Measurements from ENCODE around the gene TRAPPC2. TPM values are rescaled to one million over a fixed set of nuclear protein-coding genes. Genes with fewer than 3 reads are reported as not detected.

Gene TRAPPC2
- total RNA-seq, 1 experiment from 2014 or later, result 11.9 TPM

GRCh38 chrX:13752646-13753045 lies 18.2 kb upstream of the TRAPPC2 start (continued):
- TF ChIP-seq CTCF (IDR thresholded peaks at IDR 0.05 in 2 of 3, conservative IDR thresholded peaks at IDR 0.05 in 1 of 3; ENCODE audit: borderline replicate concordance in 1 of 3, insufficient read depth in 1 of 3, low read depth in 2 of 3, low read length in 2 of 3), result no peak
- TF ChIP-seq CBX3 (IDR thresholded peaks at IDR 0.05; ENCODE audit: low read depth), result no peak
- TF ChIP-seq ZFX (IDR thresholded peaks at IDR 0.05), result no peak
- TF ChIP-seq EZH2phosphoT487 (IDR thresholded peaks at IDR 0.05; ENCODE audit: borderline replicate concordance), result no peak

GRCh38 chrX:13752141-13752540 lies 17.7 kb upstream of the TRAPPC2 start:
- H3K79me2 ChIP-seq (ENCODE audit: insufficient read depth, low read length), result no peaks in the 10 kb centered on the region
- peaks cover 0 to 7% of the 10 kb centered on the region in 2 experiments; a peak in 2 of 4 replicates for H3K36me3 ChIP-seq (ENCODE audit: control insufficient read depth in 1 of 2, insufficient read depth in 2 of 2, low read length in 2 of 2)
- no TSS peak for BruUV-seq (replicated peaks)
- no peaks in the 10 kb centered on the region for H3K9me2 ChIP-seq (ENCODE audit: insufficient read depth)
- DNase-seq (ENCODE audit: low read depth, low spot score) (no peak), ATAC-seq (no peak)
- intact Hi-C loops (cut with micrococcal nuclease), result no loop called here
- no peak overlapping the region for H2AFZ ChIP-seq (ENCODE audit: low read depth, low read length, poor library complexity, severe bottlenecking)
- POLR2A ChIA-PET, result no interaction called here
- H4K20me1 ChIP-seq (ENCODE audit: insufficient read depth), result no peaks in the 10 kb centered on the region
- no peak overlapping the region for H3K4me3 ChIP-seq (replicated peaks in 1 of 2; ENCODE audit: low read depth in 1 of 2, low read length in 2 of 2)
- H3K4me1 ChIP-seq (ENCODE audit: control insufficient read depth in 1 of 2, insufficient read depth in 2 of 2, low read length in 2 of 2), result no peaks in the 10 kb centered on the region
- no peaks in the 10 kb centered on the region for H3K9me3 ChIP-seq (ENCODE audit: control insufficient read depth in 1 of 2, insufficient read depth in 1 of 2, low read depth in 1 of 2, low read length in 2 of 2)
- CTCF ChIA-PET, result no interaction called here
- no peak for TF ChIP-seq FOSL1 (IDR thresholded peaks at IDR 0.05; ENCODE audit: low read depth)
- no peak for TF ChIP-seq MAX (IDR thresholded peaks at IDR 0.05)
- TF ChIP-seq ZFX (IDR thresholded peaks at IDR 0.05), result no peak
- TF ChIP-seq EZH2phosphoT487 (IDR thresholded peaks at IDR 0.05; ENCODE audit: borderline replicate concordance), result no peak
- TF ChIP-seq EZH2 (IDR thresholded peaks at IDR 0.05), result no peak
- no peak for TF ChIP-seq SRF (IDR thresholded peaks at IDR 0.05; ENCODE audit: low read depth)
- TF ChIP-seq ZBTB33 (IDR thresholded peaks at IDR 0.05; ENCODE audit: extremely low read depth, insufficient replicate concordance, low read length), result no peak
- no peak for TF ChIP-seq CBX3 (IDR thresholded peaks at IDR 0.05; ENCODE audit: low read depth)
- TF ChIP-seq EGR1 (IDR thresholded peaks at IDR 0.05; ENCODE audit: low read depth), result no peak
- H3K4me2 ChIP-seq (ENCODE audit: low read length), result no peak overlapping the region
- RAD21 ChIA-PET (ENCODE audit: low non-redundant PET in 1 of 2, low total read pairs in 2 of 2, uncharacterized antibody in 2 of 2, unreplicated experiment in 2 of 2), result no interaction called here
- no peaks in the 10 kb centered on the region for H3K27me3 ChIP-seq (ENCODE audit: insufficient read depth, low read length)
- no peak overlapping the region for H3K9ac ChIP-seq (ENCODE audit: low read length)
- no peak overlapping the region for H3K27ac ChIP-seq (ENCODE audit: low read depth, low read length)
